Measurements from ENCODE around the gene RAD50.
"Not testable (repeated sequence)": the region's sequence is repeated elsewhere in the genome, so short reads cannot be mapped to it uniquely, and the experiment has no call there.

Gene RAD50

DNA sequence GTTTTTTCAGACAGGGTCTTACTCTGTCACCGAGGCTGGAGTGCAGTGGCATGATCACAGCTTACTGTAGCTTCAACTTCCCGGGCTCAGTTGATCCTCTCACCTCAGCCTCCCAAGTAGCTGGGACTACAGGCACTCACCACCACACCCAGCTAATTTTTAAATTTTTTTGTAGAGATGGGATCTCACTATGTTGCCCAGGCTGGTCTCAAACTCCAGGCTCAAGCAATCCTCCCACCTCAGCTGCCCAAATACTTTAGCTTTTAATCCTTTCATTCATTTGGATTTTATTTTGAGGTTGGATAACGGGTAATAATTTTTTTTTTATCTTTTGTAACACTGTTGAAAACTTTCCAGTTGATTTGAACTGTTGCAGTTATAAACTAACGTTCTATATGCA is 76.8 kb downstream of the RAD50 start:
- not testable (repeated sequence) for DNase-seq (ENCODE audit: low read depth)

DNA sequence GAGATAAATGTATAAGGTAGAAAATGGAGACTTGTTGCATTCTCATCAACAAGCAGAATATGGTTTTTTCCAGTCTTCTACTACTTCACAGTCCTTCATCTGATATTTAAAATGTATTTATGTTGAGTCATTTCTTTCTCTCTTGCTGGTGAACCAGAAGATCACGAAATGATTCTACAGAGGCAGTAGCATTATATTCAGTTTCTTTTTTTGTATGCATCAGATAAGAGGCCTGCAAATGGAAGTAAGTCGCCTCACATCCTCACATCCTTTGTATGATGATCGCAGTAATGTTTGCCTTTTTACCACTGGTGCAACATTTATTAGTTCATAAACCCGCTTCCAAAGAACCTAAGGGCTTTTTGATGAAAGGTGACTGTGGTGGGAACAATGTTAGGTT is 79.1 kb downstream of the RAD50 start:
- DNase-seq (ENCODE audit: low read depth) = no peak

DNA sequence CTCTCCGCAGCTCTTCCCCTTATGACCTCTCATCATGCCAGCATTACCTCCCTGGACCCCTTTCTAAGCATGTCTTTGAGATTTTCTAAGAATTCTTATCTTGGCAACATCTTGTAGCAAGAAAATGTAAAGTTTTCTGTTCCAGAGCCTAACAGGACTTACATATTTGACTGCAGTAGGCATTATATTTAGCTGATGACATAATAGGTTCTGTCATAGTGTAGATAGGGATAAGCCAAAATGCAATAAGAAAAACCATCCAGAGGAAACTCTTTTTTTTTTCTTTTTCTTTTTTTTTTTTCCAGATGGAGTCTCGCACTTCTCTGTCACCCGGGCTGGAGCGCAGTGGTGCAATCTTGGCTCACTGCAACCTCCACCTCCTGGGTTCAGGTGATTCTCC is 80.5 kb downstream of the RAD50 start:
- DNase-seq (ENCODE audit: low read depth) = no peak

DNA sequence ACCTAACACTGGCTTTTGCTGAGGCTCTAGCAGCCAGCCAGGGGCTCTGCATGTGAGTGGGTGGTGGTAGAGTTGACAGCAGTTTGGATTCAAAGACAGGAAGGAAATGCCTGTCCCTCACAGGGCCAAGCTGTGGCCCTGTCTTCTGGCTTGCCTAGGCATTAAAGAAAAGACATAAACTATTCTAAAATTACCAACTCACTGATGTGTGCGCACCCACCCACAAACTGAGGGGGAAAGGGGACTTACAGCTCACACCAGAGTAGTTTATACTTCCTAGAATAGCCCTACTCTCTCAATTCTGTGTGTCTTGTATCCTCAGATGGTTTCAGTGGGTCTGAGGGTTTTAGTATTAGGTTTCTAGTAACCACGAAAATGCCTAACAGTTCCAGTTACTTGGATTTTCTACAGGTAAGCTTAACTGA is 82.9 kb downstream of the RAD50 start:
- DNase-seq (ENCODE audit: low read depth) = no peak

DNA sequence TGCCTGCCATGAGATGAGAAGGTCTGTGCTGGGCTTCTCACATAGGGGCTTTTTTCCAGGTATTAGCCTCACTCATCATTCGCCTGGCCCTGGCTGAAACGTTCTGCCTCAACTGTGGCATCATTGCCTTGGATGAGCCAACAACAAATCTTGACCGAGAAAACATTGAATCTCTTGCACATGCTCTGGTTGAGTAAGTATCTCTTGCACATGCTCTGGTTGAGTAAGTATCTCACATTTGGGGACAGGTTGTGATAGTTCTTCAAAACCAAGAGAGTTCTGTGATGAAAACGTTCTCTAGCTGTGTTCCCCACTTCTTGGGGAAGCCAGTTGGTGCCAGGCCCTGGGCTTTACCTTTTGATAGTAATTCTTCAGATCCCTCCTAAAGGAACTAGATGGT is 83.8 kb downstream of the RAD50 start:
- no peak for DNase-seq (ENCODE audit: low read depth)

DNA sequence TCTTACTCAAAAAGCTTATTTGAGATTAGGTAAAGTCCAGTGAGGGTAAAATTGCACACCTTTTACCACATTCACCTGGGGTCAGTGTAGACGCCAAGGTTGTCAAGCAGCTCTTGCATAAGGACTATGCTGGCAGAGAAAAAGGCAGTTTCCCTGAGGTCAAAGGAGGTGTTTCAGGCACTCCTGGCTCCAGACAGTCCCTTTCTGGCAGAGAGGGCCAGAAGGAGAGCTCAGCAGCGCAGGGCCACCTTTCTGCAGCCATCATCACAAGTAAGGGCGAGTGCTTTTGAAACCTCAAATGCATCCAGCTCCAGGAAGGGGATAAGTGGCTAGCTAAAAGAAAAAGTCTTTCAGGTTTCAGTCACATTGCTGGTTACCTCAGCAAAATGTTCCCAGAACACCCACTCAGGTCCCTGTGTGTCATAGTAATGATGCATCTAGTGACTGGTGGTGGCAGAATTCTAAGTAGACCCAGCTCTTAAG is 84.5 kb downstream of the RAD50 start:
- no peak for DNase-seq (ENCODE audit: low read depth)

DNA sequence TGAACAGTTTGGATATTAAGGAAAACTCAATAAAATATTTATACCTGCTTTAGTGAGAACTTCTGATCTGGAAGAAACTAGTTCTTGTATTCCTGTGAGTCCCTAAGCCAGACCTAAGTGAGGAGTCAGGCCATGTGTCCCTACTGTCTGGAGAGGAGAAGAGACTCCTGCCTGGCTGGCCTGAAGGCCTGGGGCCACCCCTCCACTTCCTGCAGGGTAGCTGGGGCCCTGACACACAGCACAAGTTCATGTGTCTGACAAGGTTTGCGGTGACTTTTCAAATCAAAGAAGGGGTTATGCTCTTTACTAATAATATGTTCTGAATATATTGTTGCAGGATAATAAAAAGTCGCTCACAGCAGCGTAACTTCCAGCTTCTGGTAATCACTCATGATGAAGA is 85.1 kb downstream of the RAD50 start:
- DNase-seq (ENCODE audit: low read depth) = no peak

DNA sequence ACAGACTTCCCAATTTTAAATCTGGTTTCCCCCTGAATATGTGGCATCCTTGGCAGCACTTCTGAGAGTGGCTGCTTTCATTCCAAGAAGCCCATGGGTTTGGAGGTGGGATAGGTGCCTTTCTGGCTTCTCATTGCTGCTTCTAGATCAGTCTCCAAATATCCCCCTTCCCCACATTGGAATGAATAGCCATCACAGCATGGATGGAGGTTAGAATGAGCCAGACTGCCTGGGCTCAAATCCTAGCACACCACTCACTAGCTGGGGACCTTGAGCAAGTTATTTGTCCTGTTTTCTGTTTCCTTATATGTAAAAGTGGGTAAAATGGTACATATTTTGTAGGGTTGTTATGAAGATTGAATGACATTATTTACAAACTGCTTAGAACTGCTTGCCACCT is 87.4 kb downstream of the RAD50 start:
- no peak for DNase-seq (ENCODE audit: low read depth)

DNA sequence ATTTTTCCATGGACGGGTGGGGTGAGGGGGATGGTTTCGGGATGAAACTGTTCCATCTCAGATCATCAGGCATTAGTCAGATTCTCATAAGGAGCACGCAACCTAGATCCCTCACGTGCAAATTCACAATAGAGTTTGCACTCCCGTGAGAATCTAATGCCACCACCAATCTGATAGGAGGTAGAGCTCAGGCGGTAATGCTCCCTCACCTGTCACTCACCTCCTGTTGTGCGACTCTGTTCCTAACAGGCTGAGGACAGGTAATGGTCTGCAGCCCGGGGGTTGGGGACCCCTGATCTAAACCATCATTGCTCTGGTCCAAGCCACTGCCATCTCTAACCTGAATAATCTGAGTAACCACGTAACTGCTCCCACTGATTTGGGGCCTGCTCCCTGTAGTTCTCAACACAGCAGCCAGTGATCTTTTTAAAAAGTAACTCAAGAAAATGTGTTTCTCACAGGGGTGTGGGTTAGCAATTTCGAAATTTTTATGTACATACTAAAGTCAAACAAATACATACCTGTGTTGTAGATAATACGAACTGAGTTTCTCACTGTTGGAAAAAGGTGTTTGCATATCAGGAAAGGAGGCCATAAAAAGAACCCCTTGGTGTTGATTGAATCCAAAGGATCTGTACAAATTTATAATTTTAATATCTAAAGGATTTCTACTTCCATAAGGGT is 89.9 kb downstream of the RAD50 start:
- no peak for DNase-seq (ENCODE audit: low read depth)

DNA sequence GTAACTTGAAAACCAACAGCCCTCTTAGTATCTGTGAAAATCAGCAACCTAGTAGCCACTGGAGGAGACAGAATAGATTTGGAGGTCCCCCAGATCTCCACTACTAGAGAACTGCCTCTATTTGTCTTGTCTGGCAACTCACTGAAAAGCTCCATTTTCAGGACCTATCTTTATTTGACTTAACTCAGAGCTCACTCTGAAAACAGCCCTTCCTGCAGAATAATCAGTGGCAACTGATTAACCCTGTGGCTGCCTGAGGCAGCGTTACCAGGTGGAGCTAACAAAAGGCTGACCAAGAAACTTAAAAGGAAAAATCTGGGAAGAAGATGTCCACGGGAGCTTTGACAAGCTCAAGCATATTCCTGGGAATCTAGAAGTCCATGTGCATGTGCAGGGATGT is 90.7 kb downstream of the RAD50 start:
- no peak for DNase-seq (ENCODE audit: low read depth)

DNA sequence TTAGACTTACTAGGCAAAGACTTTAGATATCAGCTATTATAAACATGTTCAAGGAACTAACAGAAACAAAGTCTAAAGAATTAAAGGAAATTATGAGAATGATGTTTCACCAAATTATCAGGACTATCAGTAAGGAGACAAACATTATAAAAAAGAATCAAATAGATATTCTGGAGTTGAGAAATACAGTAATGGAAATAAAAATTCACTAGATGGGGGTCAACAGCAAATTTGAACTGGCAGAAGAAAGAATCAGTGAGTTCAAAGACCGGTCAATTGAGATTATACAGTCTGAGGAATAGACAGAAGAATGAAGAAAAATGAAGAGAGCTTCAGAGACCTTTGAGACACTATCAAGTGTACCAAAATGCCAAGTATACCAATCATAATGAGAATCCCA is 91.6 kb downstream of the RAD50 start:
- no peak for DNase-seq (ENCODE audit: low read depth)

DNA sequence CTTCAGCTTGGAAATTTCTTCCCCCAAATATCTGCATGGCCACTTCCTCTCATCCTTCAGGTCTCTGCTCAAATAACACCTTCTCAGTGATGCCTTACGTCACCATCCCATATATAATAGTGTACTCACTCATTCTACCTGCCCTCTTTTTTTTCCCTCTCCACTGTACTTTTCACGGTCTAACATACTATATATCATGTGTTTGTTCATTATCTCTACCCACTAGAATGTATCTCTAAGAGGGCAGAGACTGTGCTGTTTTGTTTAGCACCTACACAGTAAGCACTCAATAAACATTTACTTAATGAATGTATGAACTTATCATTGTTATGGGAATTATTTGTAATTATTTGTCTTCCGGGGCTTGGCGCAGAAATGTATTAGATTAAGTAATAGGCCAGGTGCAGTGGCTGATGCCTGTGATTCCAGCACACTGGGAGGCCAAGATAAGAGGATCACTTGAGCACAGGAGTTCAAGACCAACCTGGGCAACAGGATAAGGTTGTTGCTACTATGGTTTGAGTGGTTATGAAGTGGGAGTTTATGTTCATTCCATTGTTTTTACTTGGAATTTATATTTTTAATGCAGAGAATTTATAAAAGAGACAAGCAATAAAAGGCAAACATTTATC is 95.2 kb downstream of the RAD50 start:
- no peak for DNase-seq (ENCODE audit: low read depth)

DNA sequence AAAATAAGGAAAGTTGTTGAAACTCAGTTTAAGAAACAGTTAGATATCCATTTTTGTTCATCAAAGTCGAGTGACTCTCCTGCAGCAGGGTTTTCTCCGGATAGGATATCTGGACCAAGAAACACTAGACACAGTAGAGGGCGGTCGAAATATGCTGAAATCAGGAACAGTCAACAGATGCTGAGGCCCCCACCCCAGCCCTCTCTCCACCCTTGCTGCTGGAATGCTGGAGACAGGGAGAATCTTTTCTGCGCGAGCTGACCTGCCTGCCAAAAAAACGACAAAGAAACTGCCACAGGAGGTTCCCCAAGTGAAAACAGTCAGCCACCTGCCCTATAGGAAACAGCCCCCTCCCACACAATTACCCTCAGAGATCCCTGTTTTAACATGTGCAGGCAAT is 96.9 kb downstream of the RAD50 start:
- DNase-seq (ENCODE audit: low read depth) = no peak

DNA sequence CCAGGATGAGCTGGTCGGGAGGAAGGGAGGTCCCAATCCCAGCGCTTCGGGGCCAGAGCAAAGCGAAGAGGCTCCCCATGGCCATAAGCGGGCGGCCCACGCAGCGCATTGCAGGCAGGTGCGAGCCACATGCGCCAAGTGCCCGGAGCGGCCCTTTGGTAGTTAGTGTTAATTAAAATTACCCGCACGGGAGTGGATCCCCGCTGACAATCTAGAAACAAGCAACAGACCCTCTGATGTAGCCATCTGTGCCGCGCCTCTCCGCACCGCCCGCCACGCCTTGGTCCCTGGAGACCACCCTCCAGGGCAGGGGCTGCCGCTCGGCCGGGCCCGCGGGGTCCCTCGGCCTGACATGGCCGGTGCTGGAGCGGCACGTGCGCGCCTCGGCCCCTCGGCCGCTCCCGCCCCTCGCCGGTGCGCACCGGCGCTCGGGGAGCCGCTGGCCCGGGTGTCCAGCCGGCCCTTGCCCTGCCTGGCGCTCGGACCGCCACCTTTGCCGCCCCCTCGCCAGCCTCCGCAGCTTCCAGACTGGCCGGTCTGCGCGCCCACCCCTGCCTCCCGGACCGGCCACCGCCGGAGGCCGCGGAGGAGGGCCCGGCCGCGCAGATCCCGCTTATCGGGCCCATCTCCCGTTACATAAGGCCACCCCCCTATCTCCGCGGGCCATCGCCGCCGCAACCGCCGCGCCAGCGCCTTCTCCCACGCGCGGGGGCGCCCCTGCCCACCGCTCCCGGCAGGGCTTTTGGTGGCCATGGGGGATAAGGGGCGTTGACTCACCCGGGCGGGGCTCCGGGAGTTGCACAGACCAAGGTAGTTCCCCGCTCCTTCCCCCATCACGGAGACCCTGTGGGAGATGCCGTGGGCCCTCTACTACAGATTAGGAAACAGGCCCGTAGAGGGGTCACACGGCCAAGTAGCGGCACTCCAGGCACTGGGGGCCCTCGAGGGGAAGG is 99.3 kb downstream of the RAD50 start:
- no peak for DNase-seq (ENCODE audit: low read depth)

DNA sequence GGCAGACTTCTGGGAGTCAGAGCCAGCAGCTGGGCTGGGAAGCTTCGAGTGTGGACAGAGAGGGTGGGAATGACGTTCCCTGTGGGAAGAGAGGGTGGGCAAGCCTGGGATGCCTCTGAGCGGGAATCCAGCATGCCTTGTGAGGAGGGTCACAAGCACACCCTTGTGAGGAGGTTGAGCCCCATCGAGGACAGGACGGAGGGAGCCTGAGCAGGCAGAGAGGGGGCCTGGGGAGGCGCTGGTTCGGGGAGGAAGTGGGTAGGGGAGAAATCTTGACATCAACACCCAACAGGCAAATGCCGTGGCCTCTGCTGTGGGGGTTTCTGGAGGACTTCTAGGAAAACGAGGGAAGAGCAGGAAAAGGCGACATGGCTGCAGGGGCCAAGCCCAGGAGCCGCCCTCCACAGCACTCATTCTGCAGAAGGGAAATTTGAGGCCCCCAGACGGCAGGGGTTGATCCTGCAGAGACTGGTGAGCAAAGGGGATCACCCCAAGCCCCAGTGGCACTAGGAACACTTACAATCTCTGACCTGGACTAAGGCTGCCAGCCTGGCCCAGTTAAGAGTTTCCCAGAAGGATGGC is 100.1 kb downstream of the RAD50 start:
- no peak for DNase-seq (ENCODE audit: low read depth)

DNA sequence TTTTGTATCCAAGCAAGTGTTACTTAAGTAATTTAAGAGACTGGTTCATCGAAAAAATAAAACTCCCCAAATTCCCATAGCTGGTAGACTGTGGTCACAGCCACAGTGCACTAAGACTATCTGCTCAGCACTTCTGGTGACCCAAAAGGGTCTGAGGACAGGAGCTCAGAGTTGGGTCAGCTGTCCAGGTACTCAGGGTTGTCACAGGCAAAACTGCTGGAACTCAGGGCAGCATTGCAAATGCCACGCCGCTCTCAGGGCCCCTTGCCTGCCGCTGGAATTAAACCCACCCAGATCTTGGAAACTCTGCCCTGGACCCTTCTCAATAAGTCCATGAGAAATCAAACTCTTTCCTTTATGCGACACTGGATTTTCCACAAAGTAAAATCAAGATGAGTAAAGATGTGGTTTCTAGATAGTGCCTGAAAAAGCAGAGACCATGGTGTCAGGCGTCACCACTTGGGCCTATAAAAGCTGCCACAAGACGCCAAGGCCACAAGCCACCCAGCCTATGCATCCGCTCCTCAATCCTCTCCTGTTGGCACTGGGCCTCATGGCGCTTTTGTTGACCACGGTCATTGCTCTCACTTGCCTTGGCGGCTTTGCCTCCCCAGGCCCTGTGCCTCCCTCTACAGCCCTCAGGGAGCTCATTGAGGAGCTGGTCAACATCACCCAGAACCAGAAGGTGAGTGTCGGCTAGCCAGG is 101.1 kb downstream of the RAD50 start, which contains the start of gene IL13:
Gene IL13 (plus strand): TSS at position 498 of the 705 bp plus-strand sequence. CDS start 14 bp downstream, at position 512.
- no peak for DNase-seq (ENCODE audit: low read depth)

DNA sequence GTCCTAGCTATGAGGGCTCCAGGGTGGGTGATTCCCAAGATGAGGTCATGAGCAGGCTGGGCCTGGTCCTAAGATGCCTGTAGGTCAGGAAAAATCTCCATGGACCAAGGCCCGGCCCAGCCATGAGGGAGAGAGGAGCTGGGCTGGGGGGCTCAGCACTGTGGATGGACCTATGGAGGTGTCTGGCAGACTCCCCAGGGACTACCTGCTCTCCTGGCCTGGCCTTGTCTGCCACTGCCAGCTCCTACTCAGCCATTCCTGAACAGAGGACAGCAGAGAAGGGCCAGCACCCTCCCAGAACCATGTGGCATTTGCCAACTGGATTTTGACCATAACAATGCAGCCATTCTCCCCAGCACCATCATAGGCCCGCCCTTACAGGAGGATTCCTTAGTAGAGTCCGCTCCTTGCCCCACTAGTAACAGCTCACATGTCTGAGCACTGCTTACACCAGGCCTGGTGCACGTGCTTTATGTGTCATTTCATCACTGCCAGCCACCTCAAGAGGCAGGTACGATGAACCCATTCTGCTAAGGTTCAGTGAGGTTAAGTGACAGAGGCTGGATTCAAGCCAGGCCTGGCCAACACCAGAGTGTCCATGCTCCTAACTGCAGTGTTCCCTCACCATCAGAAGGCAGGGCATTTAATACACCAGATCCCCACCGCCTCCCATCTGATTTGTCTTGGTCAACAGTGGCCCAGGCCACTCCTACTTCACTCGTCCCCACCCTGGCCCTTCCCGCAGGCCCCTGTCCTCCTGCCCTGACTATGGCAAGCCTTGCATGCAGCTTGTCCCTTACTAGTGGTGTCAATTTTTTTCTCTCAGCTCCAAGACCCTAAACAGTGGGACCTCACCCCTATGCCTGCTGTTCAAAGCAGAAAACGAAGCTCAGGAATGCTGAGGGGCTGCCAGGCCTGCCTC is 101.9 kb downstream of the RAD50 start:
- no peak for DNase-seq (ENCODE audit: low read depth)

DNA sequence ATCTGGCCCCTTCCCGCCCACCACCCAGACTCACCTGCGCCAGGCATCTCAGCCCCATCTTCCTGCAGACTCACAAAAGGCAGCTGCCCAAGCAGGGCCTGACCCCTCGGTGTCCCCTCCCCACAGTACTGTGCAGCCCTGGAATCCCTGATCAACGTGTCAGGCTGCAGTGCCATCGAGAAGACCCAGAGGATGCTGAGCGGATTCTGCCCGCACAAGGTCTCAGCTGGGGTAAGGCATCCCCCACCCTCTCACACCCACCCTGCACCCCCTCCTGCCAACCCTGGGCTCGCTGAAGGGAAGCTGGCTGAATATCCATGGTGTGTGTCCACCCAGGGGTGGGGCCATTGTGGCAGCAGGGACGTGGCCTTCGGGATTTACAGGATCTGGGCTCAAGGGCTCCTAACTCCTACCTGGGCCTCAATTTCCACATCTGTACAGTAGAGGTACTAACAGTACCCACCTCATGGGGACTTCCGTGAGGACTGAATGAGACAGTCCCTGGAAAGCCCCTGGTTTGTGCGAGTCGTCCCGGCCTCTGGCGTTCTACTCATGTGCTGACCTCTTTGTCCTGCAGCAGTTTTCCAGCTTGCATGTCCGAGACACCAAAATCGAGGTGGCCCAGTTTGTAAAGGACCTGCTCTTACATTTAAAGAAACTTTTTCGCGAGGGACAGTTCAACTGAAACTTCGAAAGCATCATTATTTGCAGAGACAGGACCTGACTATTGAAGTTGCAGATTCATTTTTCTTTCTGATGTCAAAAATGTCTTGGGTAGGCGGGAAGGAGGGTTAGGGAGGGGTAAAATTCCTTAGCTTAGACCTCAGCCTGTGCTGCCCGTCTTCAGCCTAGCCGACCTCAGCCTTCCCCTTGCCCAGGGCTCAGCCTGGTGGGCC is 103.1 kb downstream of the RAD50 start:
- DNase-seq (ENCODE audit: low read depth) = no peak

DNA sequence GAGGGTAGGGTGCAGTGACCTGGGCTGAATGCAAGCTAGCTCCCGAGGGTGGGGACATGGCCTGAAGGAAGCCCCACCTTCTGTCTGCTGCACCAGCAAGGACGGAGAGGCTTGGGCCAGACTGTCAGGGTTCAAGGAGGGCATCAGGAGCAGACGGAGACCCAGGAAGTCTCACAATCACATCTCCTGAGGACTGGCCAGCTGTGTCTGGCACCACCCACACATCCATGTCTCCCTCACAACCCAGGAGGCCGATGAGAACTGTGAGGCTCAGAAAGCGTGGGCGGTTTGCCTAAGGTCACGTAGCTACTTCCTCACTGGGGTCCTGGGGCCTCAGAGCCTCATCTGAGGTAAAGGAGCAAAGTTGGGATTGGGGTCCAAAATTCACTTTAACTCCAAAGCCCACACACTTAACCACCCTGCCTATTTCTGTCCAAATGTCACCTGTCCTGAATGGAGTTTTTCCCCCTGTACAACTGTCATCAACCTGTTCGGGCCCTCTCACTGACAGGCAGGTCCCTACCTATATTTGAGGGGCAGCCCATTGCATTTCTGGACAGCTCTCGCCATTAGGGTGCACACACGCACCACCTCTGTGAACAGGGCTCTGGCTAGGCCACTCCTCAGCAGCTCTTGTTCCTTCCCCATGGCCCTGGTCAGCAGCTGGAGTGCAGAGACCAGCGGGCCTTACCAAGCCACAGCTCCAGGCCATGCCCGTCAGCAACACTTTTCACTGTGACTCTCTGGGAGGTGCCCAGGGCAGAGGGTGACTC is 104.6 kb downstream of the RAD50 start:
- DNase-seq (ENCODE audit: low read depth) = no peak
